Measurements from ENCODE around the gene BBS5. TPM values are rescaled to one million over a fixed set of nuclear protein-coding genes. Genes with fewer than 3 reads are reported as not detected.
"Not testable (repeated sequence)": the region's sequence is repeated elsewhere in the genome, so short reads cannot be mapped to it uniquely, and the experiment has no call there.

The BBS5 gene
- total and polyA plus RNA-seq, 2 experiments from 2014 or later, result 0.10 to 0.36 TPM

GRCh38 chr2:169513926-169514325, 34.6 kb downstream of the BBS5 start (continued):
- TF ChIP-seq ZNF331 (CRISPR knock-in tag; IDR thresholded peaks at IDR 0.05; ENCODE audit: low read depth) (no peak), POLR2AphosphoS5 (IDR thresholded peaks at IDR 0.05; ENCODE audit: low read depth) (no peak), CREB1 (CRISPR knock-in tag; IDR thresholded peaks at IDR 0.05; ENCODE audit: low read depth) (no peak)

- ATAC-seq; H3K36me3 Mint-ChIP-seq (ENCODE audit: low read depth); H3K4me2 ChIP-seq; H3K4me1 ChIP-seq (ENCODE audit: insufficient read depth); H3K9me3 Mint-ChIP-seq; H3K27ac ChIP-seq (ENCODE audit: low read depth); H3K4me3 Mint-ChIP-seq; H3K9me2 ChIP-seq (ENCODE audit: insufficient read depth); H3K27ac Mint-ChIP-seq; DNase-seq (ENCODE audit: low spot score); H3F3A ChIP-seq (replicated peaks; ENCODE audit: low read depth); H3K4me1 Mint-ChIP-seq; H3K27me3 ChIP-seq (ENCODE audit: insufficient read depth); H3K27me3 Mint-ChIP-seq (ENCODE audit: insufficient read depth, low read depth, poor library complexity); H3K4me3 ChIP-seq; H4K20me1 ChIP-seq (replicated peaks; ENCODE audit: insufficient read depth); H2AFZ ChIP-seq; H3K79me2 ChIP-seq (replicated peaks; ENCODE audit: insufficient read depth); H3K36me3 ChIP-seq (ENCODE audit: insufficient read depth): not testable (repeated sequence)
These were observed 35.5 kb downstream of the BBS5 start for GRCh38 chr2:169514758-169515157.

- DNase-seq (ENCODE audit: low spot score); ATAC-seq: not testable (repeated sequence)
These were observed 37.2 kb downstream of the BBS5 start for GRCh38 chr2:169516488-169516995.

GRCh38 chr2:169520896-169521295, 41.6 kb downstream of the BBS5 start:
- Mint-ChIP-seq H3K27me3 (ENCODE audit: insufficient read depth, low read depth, poor library complexity) (no peaks in the 10 kb centered on the region), H3K27ac (no peak overlapping the region), H3K4me3 (no peak overlapping the region), H3K36me3 (ENCODE audit: low read depth) (no peaks in the 10 kb centered on the region), H3K9me3 (no peaks in the 10 kb centered on the region), H3K4me1 (no peaks in the 10 kb centered on the region)
- no peak overlapping the region for H3K27ac ChIP-seq (ENCODE audit: low read depth)
- no peaks in the 10 kb centered on the region for H3K79me2 ChIP-seq (replicated peaks; ENCODE audit: insufficient read depth)
- ATAC-seq, result no peak
- no peak overlapping the region for H3K4me2 ChIP-seq
- H3K4me1 ChIP-seq (ENCODE audit: insufficient read depth), result no peaks in the 10 kb centered on the region
- no peak for DNase-seq (ENCODE audit: low spot score)
- H3K9me2 ChIP-seq (ENCODE audit: insufficient read depth), result no peaks in the 10 kb centered on the region
- no peak overlapping the region for H2AFZ ChIP-seq
- H3F3A ChIP-seq (replicated peaks; ENCODE audit: low read depth), result no peaks in the 10 kb centered on the region
- no peak overlapping the region for H3K4me3 ChIP-seq
- no peaks in the 10 kb centered on the region for H3K36me3 ChIP-seq (ENCODE audit: insufficient read depth)
- H4K20me1 ChIP-seq (replicated peaks; ENCODE audit: insufficient read depth), result no peaks in the 10 kb centered on the region
- no peaks in the 10 kb centered on the region for H3K27me3 ChIP-seq (ENCODE audit: insufficient read depth)
- no peak for TF ChIP-seq ETS1 (IDR thresholded peaks at IDR 0.05)
- TF ChIP-seq EZH2 (IDR thresholded peaks at IDR 0.05; ENCODE audit: low read depth, unreplicated experiment), result no peak
- TF ChIP-seq ZNF114 (CRISPR knock-in tag; IDR thresholded peaks at IDR 0.05), result no peak
- TF ChIP-seq CREB1 (CRISPR knock-in tag; IDR thresholded peaks at IDR 0.05; ENCODE audit: low read depth), result no peak
- no peak for TF ChIP-seq NANOG (IDR thresholded peaks at IDR 0.05; ENCODE audit: borderline replicate concordance)
- TF ChIP-seq POLR2AphosphoS5 (IDR thresholded peaks at IDR 0.05; ENCODE audit: low read depth), result no peak
- TF ChIP-seq REST (IDR thresholded peaks at IDR 0.05; ENCODE audit: unreplicated experiment), result no peak
- TF ChIP-seq JUNB (IDR thresholded peaks at IDR 0.05; ENCODE audit: unreplicated experiment), result no peak
- TF ChIP-seq CTCF (conservative IDR thresholded peaks at IDR 0.05; ENCODE audit: low read depth in 2 of 2), result no peak
- TF ChIP-seq EZH2phosphoT487 (IDR thresholded peaks at IDR 0.05; ENCODE audit: unreplicated experiment), result no peak

More at GRCh38 chr2:169516488-169516995, 37.2 kb downstream of the BBS5 start:
- not testable (repeated sequence) for H3K4me3 ChIP-seq; H3K9me3 Mint-ChIP-seq; H3K4me1 ChIP-seq (ENCODE audit: insufficient read depth); H3F3A ChIP-seq (replicated peaks; ENCODE audit: low read depth); H3K27me3 Mint-ChIP-seq (ENCODE audit: insufficient read depth, low read depth, poor library complexity); H3K27ac Mint-ChIP-seq; H2AFZ ChIP-seq; H3K36me3 Mint-ChIP-seq (ENCODE audit: low read depth); H3K4me3 Mint-ChIP-seq; H3K36me3 ChIP-seq (ENCODE audit: insufficient read depth); H3K4me1 Mint-ChIP-seq; H3K4me2 ChIP-seq; H4K20me1 ChIP-seq (replicated peaks; ENCODE audit: insufficient read depth); H3K27ac ChIP-seq (ENCODE audit: low read depth); H3K79me2 ChIP-seq (replicated peaks; ENCODE audit: insufficient read depth); H3K27me3 ChIP-seq (ENCODE audit: insufficient read depth); H3K9me2 ChIP-seq (ENCODE audit: insufficient read depth)

Data from GM23338 (cell line).